KMS-11 (cell line): ENCODE data around the gene FRYL.

ENCODE experiments used
- H2AFZ ChIP-seq: fragments of 200-600 bp; sonication (generic); 2 replicates; pipeline ENCODE4 v1.6.1; 2016; ENCODE audit warnings: antibody characterized with exemption, mixed run types, low read depth
- H3K27ac ChIP-seq: fragments of 200-600 bp; sonication (generic); 2 replicates; pipeline ENCODE4 v1.6.1; 2016; ENCODE audit warnings: mild to moderate bottlenecking, mixed run types
- H3K27me3 ChIP-seq: fragments of 200-600 bp; sonication (generic); 2 replicates; pipeline ENCODE4 v1.6.1; 2017; ENCODE audit warnings: mild to moderate bottlenecking, low read depth, mixed run types, moderate library complexity; ENCODE audit not compliant: insufficient read depth
- H3K36me3 ChIP-seq: fragments of 200-600 bp; sonication (generic); 2 replicates; pipeline ENCODE4 v1.6.1; 2017; ENCODE audit warnings: mild to moderate bottlenecking, mixed run types; ENCODE audit not compliant: insufficient read depth
- H3K4me1 ChIP-seq: fragments of 200-600 bp; sonication (generic); 2 replicates; pipeline ENCODE4 v1.6.1; 2016; ENCODE audit warnings: mild to moderate bottlenecking, low read depth, mixed run types; ENCODE audit not compliant: poor library complexity, severe bottlenecking
- H3K4me2 ChIP-seq: fragments of 200-600 bp; sonication (generic); 2 replicates; pipeline ENCODE4 v1.7.0; 2016; ENCODE audit warnings: mild to moderate bottlenecking, mixed run types
- H3K4me3 ChIP-seq: fragments of 200-600 bp; sonication (generic); IDR thresholded peaks from 2 replicates; pipeline ENCODE4 v1.6.1; 2017; ENCODE audit warnings: low read depth, low read length, mixed read lengths; ENCODE audit not compliant: insufficient read depth
- H3K79me2 ChIP-seq: fragments of 200-600 bp; sonication (generic); 2 replicates; pipeline ENCODE4 v1.6.1; 2016; ENCODE audit warnings: low read depth, mixed run types; ENCODE audit not compliant: insufficient read depth
- H3K9ac ChIP-seq: fragments of 200-600 bp; sonication (generic); 2 replicates; pipeline ENCODE4 v1.6.1; 2016; ENCODE audit warnings: mild to moderate bottlenecking, mixed run types
- H4K20me1 ChIP-seq: fragments of 200-600 bp; sonication (generic); 2 replicates; pipeline ENCODE4 v1.6.1; 2016; ENCODE audit warnings: mild to moderate bottlenecking, mixed run types; ENCODE audit not compliant: insufficient read depth
- CTCF ChIP-seq: fragments of 200-600 bp; sonication (generic); conservative IDR thresholded peaks from 2 replicates; pipeline ENCODE4 v1.6.1; 2017; ENCODE audit warnings: low read depth, mild to moderate bottlenecking, antibody characterized with exemption, low read length, moderate library complexity, mixed read lengths

Gene FRYL

GRCh38 chr4:48489683-48490011 is 290.4 kb downstream of the FRYL start:
- TF ChIP-seq CTCF = no peak
- Histone ChIP-seq H3K9ac (no peak overlapping the region), H3K27me3 (no peaks in the 10 kb centered on the region), H3K4me2 (no peak overlapping the region), H3K27ac (no peak overlapping the region), H3K36me3 (no peaks in the 10 kb centered on the region), H4K20me1 (no peaks in the 10 kb centered on the region), H2AFZ (no peak overlapping the region), H3K79me2 (no peaks in the 10 kb centered on the region), H3K4me1 (no peaks in the 10 kb centered on the region), H3K4me3 (no peak overlapping the region)

- no peak overlapping the region for H2AFZ ChIP-seq
- no peaks in the 10 kb centered on the region for H3K36me3 ChIP-seq
- no peak overlapping the region for H3K27ac ChIP-seq
- no peak overlapping the region for H3K4me3 ChIP-seq
- no peak overlapping the region for H3K9ac ChIP-seq
- no peak for TF ChIP-seq CTCF
- H3K27me3 ChIP-seq = no peaks in the 10 kb centered on the region
- no peaks in the 10 kb centered on the region for H4K20me1 ChIP-seq
- no peaks in the 10 kb centered on the region for H3K4me1 ChIP-seq
- no peaks in the 10 kb centered on the region for H3K79me2 ChIP-seq
- no peak overlapping the region for H3K4me2 ChIP-seq
These were observed 295.4 kb downstream of the FRYL start for GRCh38 chr4:48484494-48485168.

GRCh38 chr4:48483777-48484493 is 296.1 kb downstream of the FRYL start:
- Histone ChIP-seq H2AFZ (no peak overlapping the region), H3K4me2 (no peak overlapping the region), H3K4me3 (no peak overlapping the region), H3K27me3 (no peaks in the 10 kb centered on the region), H3K27ac (no peak overlapping the region), H3K79me2 (no peaks in the 10 kb centered on the region), H3K36me3 (no peaks in the 10 kb centered on the region), H4K20me1 (no peaks in the 10 kb centered on the region), H3K4me1 (no peaks in the 10 kb centered on the region), H3K9ac (no peak overlapping the region)
- TF ChIP-seq CTCF = no peak

- Histone ChIP-seq H3K4me3 (no peak within 1 kb of the TSS), H3K4me1 (no peaks in the 10 kb centered on the region), H2AFZ (no peak within 1 kb of the TSS), H3K4me2 (no peak within 1 kb of the TSS), H3K27me3 (no peaks in the 10 kb centered on the region), H3K79me2 (no peaks in the 10 kb centered on the region), H3K9ac (no peak within 1 kb of the TSS), H3K36me3 (no peaks in the 10 kb centered on the region), H3K27ac (no peak within 1 kb of the TSS), H4K20me1 (no peaks in the 10 kb centered on the region)
- no peak for TF ChIP-seq CTCF
These were observed 296.9 kb downstream of the FRYL start, which contains the start of gene SLC10A4 for GRCh38 chr4:48483006-48483776. Gene SLC10A4, plus strand, starts transcription at chr4:48483343. Its CDS starts 219 bp downstream, at chr4:48483562.
